Activated CD8-positive, alpha-beta memory T cell treated with anti-CD3 and anti-CD28 coated beads for 36 hours (primary cell): ENCODE data around the gene TSGA10. TPM values are rescaled to one million over a fixed set of nuclear protein-coding genes. Genes with fewer than 3 reads are reported as not detected.
"Not testable (repeated sequence)": the region's sequence is repeated elsewhere in the genome, so short reads cannot be mapped to it uniquely, and the experiment has no call there.

Source experiments
- CTCF ChIA-PET: fragments of 350-600 bp; sonication (Branson Sonifier 250); formaldehyde crosslinking; loops from one replicate; lab custom pipeline; 2021; ENCODE audit warnings: antibody characterized with exemption; lab: Charles Lee
- POLR2A ChIA-PET: fragments of 350-600 bp; sonication (Branson Sonifier 250); formaldehyde crosslinking; loops from one replicate; lab custom pipeline; 2021; ENCODE audit warnings: antibody characterized with exemption; lab: Charles Lee
- total RNA-seq, 2 experiments: library from RNA; stranded (reverse); gene quantifications; one replicate each; pipeline ENCODE4 v1.2.3, GENCODE V29; 2021

TSGA10 gene, protein sequence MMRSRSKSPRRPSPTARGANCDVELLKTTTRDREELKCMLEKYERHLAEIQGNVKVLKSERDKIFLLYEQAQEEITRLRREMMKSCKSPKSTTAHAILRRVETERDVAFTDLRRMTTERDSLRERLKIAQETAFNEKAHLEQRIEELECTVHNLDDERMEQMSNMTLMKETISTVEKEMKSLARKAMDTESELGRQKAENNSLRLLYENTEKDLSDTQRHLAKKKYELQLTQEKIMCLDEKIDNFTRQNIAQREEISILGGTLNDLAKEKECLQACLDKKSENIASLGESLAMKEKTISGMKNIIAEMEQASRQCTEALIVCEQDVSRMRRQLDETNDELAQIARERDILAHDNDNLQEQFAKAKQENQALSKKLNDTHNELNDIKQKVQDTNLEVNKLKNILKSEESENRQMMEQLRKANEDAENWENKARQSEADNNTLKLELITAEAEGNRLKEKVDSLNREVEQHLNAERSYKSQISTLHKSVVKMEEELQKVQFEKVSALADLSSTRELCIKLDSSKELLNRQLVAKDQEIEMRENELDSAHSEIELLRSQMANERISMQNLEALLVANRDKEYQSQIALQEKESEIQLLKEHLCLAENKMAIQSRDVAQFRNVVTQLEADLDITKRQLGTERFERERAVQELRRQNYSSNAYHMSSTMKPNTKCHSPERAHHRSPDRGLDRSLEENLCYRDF
- 1 to 10 TPM; 4.7 to 7.1 TPM for total RNA-seq

DNA sequence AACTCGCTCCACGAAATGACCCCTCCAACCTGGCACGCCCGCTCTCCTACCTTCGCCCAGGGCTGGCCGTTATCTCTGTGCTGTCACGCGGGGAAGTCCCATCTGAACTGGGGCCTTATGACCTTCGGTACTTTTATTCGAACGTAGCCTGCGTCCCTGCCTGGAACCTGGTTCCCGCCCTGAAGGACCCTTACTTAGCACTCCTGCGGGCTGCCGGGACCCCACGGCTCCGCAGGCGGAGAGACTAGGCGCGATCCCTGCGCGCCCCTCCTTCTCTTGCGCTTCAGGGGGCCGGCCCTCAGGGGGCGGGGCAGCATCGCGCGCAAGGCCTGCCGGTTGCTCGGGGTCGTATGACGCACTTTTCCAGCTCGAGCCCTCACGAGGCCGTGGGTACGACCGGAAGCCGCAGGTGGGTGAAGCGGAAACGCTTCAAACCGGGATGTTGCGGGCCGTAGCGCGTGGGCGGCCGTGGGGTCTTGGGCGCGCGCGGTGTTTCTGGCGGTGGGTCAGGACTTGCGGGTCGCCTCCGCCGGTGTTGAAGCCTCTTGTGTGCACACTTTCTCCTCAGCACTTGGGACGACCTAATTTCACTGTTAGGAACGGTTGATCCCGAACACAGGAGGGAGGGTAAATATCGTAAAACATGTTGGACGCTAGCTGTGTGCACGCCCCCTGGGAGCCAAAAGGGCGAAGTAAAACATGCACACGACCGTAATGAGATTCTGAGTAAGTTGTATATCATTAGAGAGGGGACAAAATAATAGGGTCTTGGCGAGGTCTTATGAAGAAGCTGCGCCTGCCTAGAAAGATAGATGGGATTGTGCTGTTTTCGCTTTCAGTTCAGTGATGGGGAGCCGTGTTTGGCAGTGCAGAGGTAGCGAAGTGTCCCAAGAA is at the start of gene TSGA10, which contains the start of gene LIPT1:
TSS of gene TSGA10 (minus strand) at position 300 of the 894 bp plus-strand sequence. CDS start 45,503 bp downstream, outside the sequence.
TSS of gene LIPT1 (plus strand) at position 325 of the 894 bp plus-strand sequence. CDS start 6,991 bp downstream, outside the sequence.
- POLR2A ChIA-PET, result interaction anchor here (1.0 to 2.5 kb wide), 4 partner anchors 11 to 25 kb away, joined by 3 to 20 read pairs (median 6); partner anchors contain the start of genes C2orf15, MITD1 and MRPL30
- CTCF ChIA-PET, result interaction anchor here (0.7 to 2.5 kb wide), 4 partner anchors 14 to 232 kb away, joined by 3 to 11 read pairs (median 4); partner anchors contain the start of genes C2orf15 and MITD1

DNA sequence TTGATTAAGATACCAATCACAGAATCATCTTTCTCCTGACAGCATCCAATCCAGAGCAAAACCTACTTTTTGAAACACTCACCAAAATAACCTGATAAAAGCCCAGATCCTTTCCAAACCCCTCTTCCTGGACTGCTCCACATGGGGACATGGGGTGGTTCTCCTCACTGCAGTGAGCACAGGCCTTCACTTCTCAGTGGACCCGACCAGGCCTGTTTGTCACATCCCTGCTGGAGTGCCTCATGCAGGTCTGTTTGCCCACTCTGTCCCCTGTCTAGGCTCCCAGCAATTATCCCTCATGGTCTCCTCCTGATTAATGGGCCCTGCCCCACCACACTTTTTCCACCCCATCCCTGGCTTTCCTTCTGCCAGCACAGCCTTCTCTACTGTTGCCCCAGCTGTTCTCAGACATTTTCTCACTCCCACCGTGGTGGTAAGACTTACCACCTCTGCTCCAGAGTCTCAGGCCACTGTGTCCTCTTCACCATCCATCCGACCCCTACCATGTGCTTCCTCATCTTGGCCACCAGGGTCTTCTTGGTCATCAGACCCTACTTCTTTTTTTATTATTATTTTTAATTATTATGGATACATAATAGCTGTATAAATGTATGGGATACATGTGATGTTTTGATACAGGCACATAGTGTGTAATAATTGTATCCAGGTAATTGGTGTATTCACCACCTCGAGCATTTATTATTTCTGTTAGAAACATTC is 47.4 kb upstream of the TSGA10 start:
- ChIA-PET CTCF (no interaction called here), POLR2A (no interaction called here)

- ChIA-PET POLR2A (interaction anchor here (1.0 kb wide), 1 partner anchor 287 kb away, joined by 3 read pairs; no protein-coding TSS in a partner anchor), CTCF (no interaction called here)
Observed at GRCh38 chr2:99200076-99200800, 45.5 kb upstream of the TSGA10 start.

GRCh38 chr2:99198103-99198841 is 43.5 kb upstream of the TSGA10 start:
- ChIA-PET POLR2A (no interaction called here), CTCF (no interaction called here)

DNA sequence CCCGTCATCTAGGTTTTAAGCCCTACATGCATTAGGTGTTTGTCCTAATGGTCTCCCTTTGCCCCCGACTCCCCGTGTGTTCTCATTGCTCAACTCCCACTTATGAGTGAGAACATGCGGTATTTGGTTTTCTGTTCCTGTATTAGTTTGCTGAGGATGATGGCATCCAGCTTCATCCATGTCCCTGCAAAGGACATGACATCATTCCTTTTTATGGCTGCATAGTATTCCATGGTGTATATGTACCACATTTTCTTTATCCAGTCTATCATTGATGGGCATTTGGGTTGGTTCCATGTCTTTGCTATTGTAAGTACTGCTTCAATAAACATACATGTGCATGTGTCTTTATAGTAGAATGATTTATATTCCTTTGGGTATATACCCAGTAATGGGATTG is 37.6 kb upstream of the TSGA10 start:
- POLR2A ChIA-PET, CTCF ChIA-PET: not testable (repeated sequence)

DNA sequence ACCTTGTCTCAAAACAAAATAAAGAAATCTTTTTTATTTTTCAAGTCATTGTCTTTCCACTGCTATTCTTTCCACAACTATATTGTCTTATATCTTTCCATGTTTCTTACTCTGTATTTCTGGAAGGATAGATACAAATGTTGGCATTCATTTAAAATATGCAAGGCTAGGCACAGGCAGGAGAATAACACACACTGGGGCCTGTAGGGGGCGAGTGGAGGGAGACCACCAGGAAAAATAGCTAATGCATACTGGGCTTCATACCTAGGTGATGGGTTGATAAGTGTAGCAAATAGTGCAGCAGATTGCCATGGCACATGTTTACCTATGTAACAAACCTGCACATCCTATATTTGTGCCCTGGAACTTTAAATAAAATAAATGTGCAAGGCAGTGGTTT is 35.8 kb upstream of the TSGA10 start:
- POLR2A ChIA-PET, result no interaction called here
- CTCF ChIA-PET, result interaction anchor here (0.6 kb wide), 1 partner anchor 1443 kb away, joined by 6 read pairs; no protein-coding TSS in a partner anchor

- CTCF ChIA-PET, result no interaction called here
Observed at GRCh38 chr2:99188357-99188756, 33.6 kb upstream of the TSGA10 start.

DNA sequence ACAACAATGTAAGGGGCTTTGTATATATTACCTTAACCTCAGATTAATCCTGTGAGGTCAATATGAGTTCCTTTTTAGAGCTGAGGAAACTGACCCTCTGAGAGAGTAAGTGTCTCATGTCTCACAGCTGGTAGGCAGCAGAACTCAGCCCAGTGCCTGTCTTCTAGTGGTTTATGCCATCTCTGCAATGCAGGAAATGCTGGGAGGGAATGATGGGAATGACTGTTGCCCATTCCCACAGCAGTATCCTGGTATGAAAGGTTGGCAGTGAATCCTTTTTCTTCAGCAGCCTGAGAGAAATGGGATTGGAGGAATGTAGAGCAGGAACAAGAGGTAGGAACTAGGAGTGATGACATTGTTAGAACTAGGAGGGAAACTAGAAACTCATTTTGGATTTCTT is 32.3 kb upstream of the TSGA10 start:
- ChIA-PET CTCF (no interaction called here), POLR2A (interaction anchor here (0.6 kb wide), 1 partner anchor 153 kb away, joined by 3 read pairs; no protein-coding TSS in a partner anchor)

More at GRCh38 chr2:99188357-99188756, 33.6 kb upstream of the TSGA10 start:
- POLR2A ChIA-PET, result no interaction called here

DNA sequence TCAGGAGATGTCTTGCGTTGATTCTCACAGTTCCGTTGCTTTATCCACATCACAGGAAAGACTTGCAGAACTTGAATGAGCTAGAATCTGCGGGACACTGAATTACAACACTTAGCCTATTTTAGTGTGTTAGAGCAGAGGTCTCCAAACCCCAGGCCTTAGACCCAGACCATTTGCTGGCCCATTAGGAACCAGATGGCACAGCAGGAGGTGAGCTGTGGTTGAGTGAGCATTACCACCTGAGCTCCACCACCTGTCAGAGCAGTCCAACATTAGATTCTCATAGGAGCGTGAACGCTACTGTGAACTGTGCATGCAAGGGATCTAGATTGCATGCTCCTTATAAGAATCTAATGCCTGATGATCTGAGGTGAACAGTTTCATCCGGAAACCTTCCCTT is 30.1 kb upstream of the TSGA10 start:
- POLR2A ChIA-PET, result no interaction called here

GRCh38 chr2:99183025-99183424 is 28.3 kb upstream of the TSGA10 start:
- ChIA-PET POLR2A (no interaction called here), CTCF (no interaction called here)

More for the DNA sequence above, 30.1 kb upstream of the TSGA10 start:
- CTCF ChIA-PET, result no interaction called here

DNA sequence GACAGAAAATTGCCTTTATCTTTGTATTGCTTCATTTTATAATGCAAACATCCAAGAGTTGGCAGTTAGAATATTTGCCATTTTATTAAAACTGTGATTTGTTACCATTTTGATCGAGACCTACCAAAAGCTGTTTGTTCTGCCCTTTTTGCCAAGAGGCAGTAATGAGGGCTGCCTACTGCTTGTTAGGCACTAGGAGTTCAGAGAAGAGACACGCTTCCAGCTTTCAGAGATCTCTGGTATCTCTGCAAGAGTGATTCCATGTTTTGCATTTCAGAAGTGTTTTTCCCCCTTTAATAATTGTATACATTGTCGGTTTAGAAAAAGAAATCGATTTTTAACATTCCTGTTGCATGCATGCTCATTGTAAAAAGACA is 26.9 kb upstream of the TSGA10 start:
- POLR2A ChIA-PET, result interaction anchor here (0.6 kb wide), 2 partner anchors 41 to 149 kb away, joined by 3 to 4 read pairs; no protein-coding TSS in a partner anchor

GRCh38 chr2:99180755-99181623 is 26.2 kb upstream of the TSGA10 start, which contains the start of the genes MITD1 and MRPL30:
Gene MITD1, minus strand, starts transcription at chr2:99181058. Its CDS starts 77 bp downstream, at chr2:99180981.
Gene MRPL30, plus strand, starts transcription at chr2:99181184. Its CDS starts 5,020 bp downstream, at chr2:99186204.
- ChIA-PET CTCF (interaction anchor here (0.5 to 1.4 kb wide), 7 partner anchors 9 to 284 kb away, joined by 3 to 6 read pairs (median 4); partner anchors contain the start of genes EIF5B, LIPT1 and TSGA10), POLR2A (interaction anchor here (0.6 to 1.4 kb wide), 6 partner anchors 26 to 157 kb away, joined by 3 to 7 read pairs (median 4); partner anchors contain the start of genes C2orf15, LIPT1, TSGA10 and TXNDC9)

More for the DNA sequence above, 26.9 kb upstream of the TSGA10 start:
- CTCF ChIA-PET, result interaction anchor here (0.5 to 1.0 kb wide), 3 partner anchors 8 to 283 kb away, joined by 3 to 4 read pairs (median 3); no protein-coding TSS in a partner anchor

- ChIA-PET CTCF (interaction anchor here (1.6 kb wide), 1 partner anchor 31 kb away, joined by 4 read pairs; no protein-coding TSS in a partner anchor), POLR2A (no interaction called here)
Observed at GRCh38 chr2:99171377-99172140, 16.8 kb upstream of the TSGA10 start.

GRCh38 chr2:99169534-99169933 is 14.8 kb upstream of the TSGA10 start:
- CTCF ChIA-PET, result interaction anchor here (1.5 kb wide), 1 partner anchor 10 kb away, joined by 5 read pairs; no protein-coding TSS in a partner anchor
- POLR2A ChIA-PET, result interaction anchor here (1.9 kb wide), 1 partner anchor 15 kb away, joined by 5 read pairs; the partner anchor contains the start of genes LIPT1 and TSGA10
